ENCODE data around the gene HACD1.
A peak's percentile ranks its signal among the peaks of the same experiment; 100 is the strongest.
"Not testable (repeated sequence)": the region's sequence is repeated elsewhere in the genome, so short reads cannot be mapped to it uniquely, and the experiment has no call there.

Gene HACD1

DNA sequence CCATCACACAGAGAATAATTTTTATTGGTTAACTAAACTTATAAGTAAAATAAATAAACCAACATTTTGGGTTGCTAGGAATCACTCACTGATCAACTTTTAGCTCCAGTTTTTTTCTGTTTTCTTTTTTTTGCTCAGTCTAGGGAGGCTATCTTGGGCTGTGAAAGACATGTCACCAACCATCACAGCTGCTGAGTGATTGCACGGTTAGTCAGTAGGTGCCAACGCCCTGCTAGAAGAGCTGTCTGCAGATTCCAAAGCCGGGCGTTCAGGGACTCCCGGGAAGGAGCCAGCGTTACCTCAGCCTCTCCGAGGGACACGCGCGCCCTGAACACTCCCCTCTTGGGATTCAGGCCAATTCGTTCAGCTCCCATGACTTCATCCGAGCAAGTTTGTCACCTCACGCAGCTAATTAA lies 26.2 kb upstream of the HACD1 start:
- DNase-seq (ENCODE audit: low read depth in 2 of 2): peak in 1 of 2 donors; percentile 7

DNA sequence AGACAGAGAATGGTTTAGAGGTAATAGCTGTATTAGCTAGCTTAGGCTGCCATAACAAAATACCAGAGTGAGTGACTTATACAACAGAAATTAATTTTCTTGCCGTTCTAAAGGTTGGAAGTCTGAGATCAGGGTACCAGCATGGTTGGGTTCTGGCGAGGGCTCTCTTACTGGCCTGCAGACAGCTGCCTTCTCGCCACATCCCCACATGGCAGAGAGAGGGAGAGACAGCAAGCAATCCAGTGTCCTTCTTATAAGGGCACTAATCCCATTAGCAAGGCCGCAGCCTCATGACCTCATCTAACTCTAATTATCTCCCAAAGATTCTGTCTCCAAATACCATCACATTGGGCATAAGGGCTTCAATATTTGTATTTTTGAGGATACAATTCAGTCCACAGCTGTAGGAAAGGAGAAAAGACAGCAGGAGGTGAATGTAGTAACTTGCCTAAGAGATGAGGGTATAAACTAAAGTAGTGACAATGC lies 23.2 kb upstream of the HACD1 start:
- no peak for DNase-seq (ENCODE audit: low read depth in 2 of 2)

DNA sequence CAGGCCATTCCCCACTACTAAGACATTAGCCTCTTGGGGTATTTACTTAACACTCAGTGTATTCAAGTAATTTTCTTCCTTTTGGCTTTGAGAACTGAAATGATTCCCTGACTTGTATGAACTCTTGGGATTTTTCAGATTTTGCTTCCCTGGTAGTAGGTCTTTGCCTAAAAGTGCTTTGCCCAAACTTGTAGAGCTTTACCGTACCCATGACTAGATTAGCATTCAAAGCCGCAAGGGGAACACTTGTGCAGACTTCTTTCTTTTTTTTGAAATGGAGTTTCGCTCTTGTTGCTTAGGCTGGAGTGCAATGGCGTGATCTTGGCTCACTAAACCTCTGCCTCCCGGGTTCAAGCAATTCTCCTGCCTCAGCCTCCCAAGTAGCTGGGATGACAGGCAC lies 20.7 kb upstream of the HACD1 start:
- no peak for DNase-seq (ENCODE audit: low read depth in 2 of 2)

DNA sequence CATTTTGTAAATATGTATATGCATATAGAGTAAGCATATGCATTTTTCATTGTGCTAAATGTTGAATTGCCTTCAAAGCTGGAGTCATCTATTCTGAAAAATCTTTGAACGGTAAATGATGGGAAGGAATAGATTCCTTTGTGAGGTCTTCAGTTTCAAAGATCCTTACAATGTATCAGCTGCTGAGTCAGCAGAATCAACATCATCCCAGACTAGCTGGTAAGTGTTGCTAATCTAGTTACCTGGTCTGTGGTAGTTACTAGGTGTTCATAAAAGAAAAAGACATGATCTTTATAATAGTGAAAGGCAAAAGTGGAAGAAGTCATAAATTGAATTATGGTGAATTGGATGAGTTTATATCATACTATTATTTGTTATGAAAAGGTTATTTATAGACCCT lies 16.2 kb upstream of the HACD1 start:
- no peak for DNase-seq (ENCODE audit: low read depth in 2 of 2)

DNA sequence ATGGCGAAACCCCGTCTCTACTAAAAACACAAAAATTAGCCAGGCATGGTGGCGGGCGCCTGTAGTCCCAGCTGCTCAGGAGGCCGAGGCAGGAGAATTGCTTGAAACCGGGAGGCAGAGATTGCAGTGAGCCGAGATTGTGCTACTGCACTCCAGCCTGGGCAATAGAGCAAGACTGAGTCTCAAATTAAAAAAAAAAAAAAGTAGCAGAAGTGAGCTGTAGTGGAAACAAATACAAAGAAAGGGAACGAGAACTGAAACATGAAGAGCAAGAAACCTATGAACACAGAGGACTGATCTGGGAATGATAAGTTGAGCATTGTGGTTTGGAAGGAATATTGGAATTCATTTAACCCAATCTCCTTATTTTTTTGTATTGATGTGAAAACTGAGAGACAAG lies 15.4 kb upstream of the HACD1 start:
- not testable (repeated sequence) for DNase-seq (ENCODE audit: low read depth in 2 of 2)

DNA sequence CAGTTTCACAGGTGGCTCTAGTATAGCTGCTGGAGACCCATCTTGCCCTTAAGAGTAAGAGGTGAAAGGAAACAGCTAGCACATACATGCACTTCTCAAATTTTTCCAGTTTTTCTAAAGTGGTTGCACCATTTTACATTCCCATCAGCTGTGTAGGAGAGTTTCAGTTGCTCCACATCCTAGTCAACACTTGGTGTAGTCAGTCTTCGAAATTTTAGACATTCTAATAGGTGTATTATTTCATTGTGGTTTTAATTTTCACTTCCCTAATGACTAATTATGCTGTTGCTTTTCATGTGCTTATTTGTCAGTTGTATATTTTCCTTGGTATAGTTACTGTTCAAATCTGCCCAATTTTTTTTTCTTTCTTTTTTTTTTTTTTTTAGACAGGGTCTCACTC lies 9.5 kb upstream of the HACD1 start:
- no peak for DNase-seq (ENCODE audit: low read depth in 2 of 2)

DNA sequence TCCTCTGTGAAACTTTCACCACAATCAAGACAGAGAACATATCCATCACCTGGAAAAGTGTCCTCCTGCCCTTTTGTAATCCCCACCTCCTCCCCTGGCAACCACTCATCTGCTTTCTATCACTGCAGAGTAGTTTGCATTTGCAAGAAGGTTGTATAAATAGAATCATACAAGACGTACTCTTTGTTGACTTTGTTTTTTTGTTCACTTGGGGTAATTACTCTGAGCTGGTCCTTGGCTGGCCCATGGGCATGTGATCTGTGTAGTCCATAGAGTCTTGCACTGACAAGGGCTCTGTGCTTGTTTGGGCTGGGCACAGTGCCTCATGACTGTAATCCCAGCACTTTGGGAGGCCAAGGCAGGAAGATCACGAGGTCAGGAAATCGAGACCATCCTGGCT lies 7.8 kb upstream of the HACD1 start:
- DNase-seq (ENCODE audit: low read depth in 2 of 2): no peak

DNA sequence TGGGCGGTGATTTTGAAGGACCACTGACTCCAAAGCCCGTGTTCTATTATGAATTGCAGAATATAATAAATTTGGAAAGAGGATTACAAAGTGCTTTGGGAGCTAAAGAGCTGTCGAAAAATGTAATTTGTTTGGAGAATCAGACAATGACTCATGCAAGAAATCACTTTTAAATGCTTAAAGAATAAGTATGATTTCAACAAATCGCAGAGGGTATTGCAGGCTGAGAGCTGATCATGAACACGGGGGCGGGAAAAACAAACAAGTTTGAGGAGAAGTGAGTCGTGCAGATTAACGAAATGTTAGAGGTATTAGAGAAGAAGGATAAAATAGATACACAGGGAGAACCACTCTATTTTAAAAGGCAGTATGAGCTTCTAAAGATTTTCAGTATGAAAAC lies 4.9 kb upstream of the HACD1 start:
- DNase-seq (ENCODE audit: low read depth in 2 of 2): no peak

DNA sequence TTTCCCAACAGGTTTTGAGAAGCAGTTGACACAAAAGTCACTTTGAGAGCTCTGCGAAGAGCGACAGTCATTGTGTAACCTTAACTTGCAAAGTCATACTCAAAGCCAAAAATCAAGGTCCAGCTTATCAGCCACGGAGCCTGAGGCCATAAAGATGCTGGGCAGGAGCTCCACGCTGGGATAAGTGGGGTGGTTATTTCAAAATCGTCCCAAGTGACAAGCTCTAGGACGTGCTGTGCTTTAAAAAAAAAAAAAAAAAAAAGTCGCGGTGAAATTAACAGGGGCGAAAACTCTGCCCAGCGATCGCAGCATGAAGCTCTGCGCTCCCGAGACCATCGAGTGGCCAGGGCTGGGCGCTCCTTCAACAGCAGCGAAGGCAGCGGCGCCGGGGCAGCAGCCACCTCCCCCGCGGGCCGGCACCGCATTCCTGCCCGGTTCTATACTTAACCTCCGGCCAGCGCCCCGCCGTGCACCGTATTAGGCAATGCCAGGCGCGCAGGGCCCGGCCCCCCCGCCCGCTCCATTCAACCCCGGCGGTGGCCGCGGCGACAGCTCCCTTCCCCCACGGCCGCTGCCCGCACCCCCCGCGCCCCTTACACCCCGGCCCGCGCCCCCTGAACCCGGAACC lies 657 bp downstream of the HACD1 start:
- peak; percentile 13 to 28 for DNase-seq (ENCODE audit: low read depth in 2 of 2)

DNA sequence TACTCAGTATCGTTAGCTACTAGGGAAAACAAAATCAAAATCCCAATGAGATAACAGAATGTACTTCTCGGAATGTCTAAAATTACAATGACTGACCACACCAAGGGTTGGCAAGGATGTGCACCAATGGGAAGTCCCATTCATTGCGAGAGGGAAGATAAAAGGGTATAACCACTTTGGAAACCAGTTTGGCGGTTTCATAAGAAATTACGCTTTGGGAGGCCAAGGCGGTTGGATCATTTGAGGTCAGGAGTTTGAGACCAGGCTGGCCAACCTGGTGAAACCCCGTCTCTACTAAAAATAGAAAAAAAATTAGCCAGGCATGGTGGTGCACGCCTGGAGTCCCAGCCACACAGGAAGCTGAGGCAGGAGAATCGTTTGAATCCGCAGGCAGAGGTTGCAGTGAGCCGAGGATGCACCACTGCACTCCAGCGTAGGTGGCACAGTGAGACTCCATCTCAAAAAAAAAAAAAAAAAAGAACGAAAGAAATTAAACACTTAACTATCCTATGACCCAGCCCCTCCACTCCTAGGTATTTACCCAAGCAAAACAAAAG lies 7.6 kb downstream of the HACD1 start:
- DNase-seq (ENCODE audit: low read depth in 2 of 2): no peak

DNA sequence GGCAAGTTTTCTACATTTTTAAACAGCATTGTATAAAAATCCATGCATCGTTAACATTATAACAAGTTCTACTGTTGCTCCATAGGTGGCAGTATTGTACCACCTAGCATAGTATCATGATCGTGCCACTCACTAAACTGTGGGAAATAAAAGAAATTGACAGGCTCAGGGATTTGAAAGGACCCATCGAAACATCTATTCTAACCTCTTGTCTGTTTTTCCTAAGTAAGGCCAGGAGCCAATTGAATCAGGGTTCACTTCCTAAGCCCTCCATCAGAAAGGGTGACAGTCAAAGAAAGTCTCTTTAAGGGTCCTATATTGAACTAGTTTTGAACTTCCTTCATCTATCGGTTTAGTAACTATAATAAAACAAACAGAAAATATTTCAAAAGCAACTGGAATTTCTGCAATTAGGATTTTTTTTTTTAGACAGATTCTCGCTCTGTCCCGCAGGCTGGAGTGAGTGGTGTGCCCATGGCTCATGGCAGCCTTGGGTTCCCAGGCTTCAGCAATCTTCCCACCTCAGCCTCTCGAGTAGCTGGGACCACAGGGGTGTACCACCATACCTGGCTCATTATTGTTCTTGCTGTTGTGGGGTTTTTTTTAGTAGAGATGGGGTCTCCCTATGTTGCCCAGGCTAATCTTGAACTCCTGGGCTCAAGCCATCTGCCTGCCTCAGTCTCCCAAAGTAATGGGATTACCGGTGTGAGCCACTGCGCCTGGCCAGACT lies 9.4 kb downstream of the HACD1 start:
- DNase-seq (ENCODE audit: low read depth in 2 of 2): no peak

DNA sequence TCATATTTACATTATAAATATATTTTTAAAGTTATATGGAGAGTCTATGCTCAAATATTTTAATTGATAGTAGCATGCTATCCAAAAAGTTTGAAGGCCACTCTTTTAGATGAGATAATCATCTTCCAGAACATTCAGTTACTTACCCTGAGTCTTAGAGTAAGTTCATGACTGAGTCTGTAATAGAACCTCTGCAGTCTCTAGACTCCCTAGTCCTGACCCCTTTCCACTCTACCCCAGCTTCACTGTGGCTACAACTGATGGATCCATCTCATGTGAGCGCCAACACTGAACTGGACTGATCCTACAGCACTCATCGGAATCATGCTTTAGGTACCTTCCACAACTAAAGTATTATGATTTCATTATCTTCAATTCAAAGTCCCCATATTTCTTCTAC lies 10.1 kb downstream of the HACD1 start:
- DNase-seq (ENCODE audit: low read depth in 2 of 2): no peak

DNA sequence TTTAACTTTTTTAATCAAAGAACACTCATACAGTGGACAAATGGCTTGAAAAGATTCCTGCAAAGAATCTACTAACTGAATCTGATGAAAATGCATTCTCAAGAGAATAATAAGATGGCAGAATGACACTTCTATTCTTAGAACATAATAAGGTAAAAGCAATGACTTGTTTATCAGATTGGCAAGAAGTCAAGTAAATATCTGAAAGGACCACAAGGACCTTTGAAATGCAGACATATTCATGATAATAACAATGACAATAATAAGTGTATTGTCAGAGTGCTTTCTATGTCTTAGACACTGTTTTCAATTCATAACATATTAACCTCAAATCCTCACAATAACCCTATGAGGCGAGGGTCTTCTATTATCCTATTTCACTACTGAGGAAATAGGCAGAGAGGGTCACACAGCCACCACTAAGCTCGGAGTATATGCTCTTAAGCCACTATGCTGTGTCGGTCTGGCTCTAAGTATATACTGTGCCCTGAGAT lies 10.6 kb downstream of the HACD1 start:
- no peak for DNase-seq (ENCODE audit: low read depth in 2 of 2)

DNA sequence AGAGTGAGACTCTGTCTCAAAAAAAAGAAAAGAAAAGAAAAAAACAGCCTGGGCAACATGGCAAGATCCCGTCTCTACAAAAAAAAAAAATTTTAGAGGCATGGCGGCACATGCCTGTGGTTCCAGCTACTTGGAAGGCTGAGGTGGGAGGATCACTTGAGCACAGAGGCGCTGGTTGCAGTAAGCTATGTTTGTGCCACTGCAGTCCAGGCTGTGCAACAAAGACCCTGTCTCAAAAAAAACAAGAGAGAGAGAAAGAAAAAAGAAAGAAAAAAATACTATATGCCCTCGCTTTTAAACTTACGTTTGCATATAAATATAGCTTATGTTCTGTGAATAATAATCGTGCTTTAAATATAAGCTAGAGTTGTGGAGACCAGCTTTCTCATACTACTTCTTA lies 11.2 kb downstream of the HACD1 start:
- DNase-seq (ENCODE audit: low read depth in 2 of 2): no peak

DNA sequence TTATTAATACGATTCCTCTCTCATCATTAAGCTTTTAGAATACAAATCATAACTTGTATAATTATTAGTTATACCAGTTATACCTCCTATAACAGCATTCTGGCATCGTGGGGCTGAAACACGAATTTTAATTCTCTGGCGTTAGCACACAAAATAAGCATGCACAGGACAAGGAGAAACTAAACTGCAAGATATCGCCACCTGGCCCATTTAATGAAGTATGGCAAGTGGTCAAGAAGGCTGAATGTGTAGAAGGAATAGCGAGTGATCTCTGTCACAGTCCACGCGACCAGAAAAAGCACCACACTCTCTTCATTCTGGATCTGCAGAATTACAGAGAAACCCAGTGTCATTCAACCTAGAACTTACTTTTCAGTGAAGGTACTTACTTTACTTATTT lies 18.1 kb downstream of the HACD1 start:
- DNase-seq (ENCODE audit: low read depth in 2 of 2): no peak

DNA sequence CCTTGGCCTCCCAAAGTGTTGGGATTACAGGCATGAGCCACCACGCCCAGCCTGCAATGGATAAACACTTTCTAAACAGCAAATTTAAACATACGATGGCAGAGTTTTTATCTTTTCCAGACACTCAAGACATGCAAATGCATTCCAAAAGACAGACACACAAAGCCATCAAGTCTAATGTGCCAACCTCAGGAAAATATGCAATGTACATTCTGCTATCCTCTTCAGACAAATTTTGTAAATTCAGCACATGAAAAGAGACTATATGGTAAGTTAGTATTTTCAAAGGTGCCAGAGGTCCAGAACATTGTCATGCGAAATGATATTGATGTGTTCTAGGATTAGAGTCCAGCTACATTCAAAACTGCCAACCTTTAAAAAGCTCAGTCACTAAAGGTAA lies 19.8 kb downstream of the HACD1 start:
- DNase-seq (ENCODE audit: low read depth in 2 of 2): no peak

DNA sequence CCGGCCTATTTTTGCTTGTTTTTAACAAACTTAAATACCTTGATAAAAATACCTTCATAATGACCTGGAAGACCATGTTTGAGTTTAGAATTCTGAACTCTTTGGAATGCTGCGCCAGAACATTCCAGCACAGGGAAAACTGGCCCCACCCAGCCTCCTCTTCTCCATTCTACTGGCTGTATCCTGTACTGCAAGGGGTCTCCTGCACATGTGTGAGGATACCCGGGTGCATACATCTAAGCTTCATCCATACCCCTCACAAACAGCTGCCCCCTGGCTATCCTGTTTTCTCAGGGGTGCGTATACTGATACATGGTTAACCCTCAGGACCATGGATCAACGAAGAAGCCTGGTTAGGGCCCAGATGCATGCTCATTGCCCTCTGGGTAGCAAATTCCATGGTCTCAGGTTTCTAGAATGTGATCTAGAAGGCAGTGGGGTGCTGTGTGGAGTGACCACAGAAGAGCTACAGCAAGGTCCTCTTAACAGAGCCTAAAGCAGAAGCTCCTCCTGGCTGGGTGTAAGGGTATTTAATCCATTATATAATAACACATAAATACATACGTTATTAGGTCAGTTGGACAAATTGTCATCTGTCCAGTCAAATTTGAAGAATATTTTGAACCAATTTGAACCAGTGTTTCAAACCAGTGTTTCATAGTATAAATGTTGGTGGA lies 26.1 kb downstream of the HACD1 start:
- no peak for DNase-seq (ENCODE audit: low read depth in 2 of 2)

DNA sequence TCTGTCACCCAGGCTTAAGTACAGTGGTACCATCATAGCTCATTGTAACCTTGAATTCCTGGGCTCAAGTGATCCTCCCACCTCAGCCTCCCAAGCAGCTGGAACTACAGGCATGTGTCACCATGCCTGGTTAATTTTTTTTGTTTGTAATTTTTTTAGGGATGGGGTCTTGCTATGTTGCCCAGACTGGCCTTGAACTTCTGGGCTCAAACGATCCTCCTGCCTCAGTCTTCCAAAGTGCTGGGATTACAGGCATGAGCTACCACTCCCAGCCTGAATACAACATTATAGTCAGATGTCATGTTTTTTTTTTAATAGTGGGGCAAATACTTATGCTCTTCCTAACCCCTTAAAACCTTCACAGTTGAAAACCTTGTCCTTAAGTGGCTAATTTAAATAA lies 27.9 kb downstream of the HACD1 start:
- not testable (repeated sequence) for DNase-seq (ENCODE audit: low read depth in 2 of 2)

DNA sequence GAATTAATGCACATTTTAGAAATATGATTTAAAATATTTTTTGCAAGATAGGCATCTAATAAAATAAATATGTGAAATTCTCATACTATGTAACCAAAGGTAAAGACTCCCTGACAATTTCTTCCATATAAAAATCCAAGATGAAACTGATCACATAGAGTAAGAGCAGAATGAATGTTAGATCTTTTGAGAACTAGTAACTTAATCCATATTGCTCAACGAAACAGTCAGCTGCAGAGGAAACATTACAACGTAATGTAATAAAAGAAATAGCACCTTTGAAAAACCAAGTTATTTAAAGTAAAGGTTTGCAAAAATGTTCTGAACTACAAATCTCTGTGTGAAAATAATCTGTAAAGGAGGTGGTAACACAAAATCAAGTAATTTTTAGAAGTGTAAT lies 28.8 kb downstream of the HACD1 start:
- DNase-seq (ENCODE audit: low read depth in 2 of 2): no peak

DNA sequence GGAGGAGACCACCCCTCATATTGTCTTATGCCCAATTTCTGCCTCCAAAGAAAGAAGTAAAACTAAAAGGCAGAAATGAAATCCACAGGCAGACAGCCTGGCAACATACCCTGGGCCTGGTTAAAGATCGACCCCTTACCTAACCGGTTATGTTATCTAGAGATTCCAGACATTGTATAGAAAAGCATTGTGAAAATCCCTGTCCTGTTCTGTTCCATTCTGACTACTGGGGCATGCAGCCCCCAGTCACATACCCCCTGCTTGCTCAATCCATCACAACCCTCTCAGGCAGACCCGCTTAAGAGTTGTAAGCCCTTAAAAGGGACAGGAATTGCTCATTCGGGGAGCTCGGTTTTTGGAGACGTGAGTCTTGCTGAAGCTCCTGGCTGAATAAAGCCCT lies 29.9 kb downstream of the HACD1 start:
- DNase-seq (ENCODE audit: low read depth in 2 of 2): not testable (repeated sequence)

DNA sequence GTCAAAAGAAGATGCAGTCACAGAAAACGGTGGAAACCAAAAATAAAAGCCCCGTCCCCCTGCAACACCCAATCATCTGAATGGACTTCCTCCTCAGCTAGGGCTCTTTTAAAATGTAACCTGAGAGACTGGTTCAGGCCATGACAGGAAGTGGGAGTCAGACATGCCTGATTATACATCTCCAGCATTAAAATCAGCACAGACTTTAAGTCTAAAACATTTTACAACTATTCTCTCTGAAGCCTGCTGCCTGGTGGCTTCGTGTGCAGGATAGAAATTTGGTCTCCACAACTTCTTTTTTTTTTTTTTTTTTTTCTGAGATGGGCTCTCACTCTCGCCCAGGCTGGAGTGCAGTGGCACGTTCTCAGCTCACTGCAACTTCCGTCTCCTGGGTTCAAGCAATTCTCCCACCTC lies 30.3 kb downstream of the HACD1 start:
- no peak for DNase-seq (ENCODE audit: low read depth in 2 of 2)

DNA sequence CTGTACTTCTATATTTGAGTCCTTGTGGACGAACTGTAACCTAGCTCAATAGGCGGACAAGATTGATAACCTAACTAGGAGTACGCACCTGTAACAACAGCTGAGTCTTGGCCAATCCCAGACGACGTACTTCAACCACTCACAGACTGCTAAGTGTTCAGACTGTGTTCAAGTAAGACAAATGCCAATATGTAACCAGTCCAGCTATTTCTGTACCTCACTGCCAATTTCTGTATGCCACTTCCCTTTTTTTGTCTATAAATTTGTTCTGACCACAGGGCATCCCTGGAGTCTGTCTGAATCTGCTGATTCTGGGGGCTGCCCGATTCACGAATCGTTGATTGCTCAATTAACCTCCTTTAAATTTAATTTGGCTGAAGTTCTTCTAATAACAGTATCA lies 32.2 kb downstream of the HACD1 start:
- no peak for DNase-seq (ENCODE audit: low read depth in 2 of 2)

DNA sequence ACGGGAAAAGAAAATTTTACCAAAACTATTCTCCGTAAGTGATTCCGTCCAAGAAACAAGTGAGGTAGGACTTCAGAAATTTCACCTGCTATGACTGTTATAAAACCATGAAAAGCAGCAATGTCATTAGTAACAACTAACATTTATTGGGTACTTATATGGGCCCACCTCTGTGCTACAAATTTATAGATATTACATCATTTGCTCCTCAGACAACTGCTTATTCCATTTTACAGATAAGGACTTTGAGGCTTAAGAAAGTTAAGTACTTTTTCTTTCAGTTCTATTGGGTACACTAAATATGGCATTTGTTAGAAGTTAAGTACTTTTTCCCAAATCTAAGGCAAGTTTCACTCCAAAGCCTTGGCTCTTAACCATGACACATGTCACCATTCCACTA lies 36.3 kb downstream of the HACD1 start:
- DNase-seq (ENCODE audit: low read depth in 2 of 2): no peak

Measured in stimulated activated CD8-positive, alpha-beta memory T cell treated with anti-CD3 and anti-CD28 coated beads, Interleukin-2, amount 100 ng/mL, for 48 hours (primary cell).